NCI-H146 treated with DMSO at 0.1 percent for 48 hours (cell line): ENCODE results near the gene MFN2.
"Not testable (repeated sequence)": the region's sequence is repeated elsewhere in the genome, so short reads cannot be mapped to it uniquely, and the experiment has no call there.

Source experiments
- DNase-seq: peaks from one replicate; lab custom pipeline; 2025; ENCODE audit not compliant: unreplicated experiment; lab: John Stamatoyannopoulos, UW

The MFN2 gene

GRCh38 chr1:11997081-11997850 lies 17.0 kb downstream of the MFN2 start:
- no peak for DNase-seq

GRCh38 chr1:11998636-11999035 lies 18.4 kb downstream of the MFN2 start:
- no peak for DNase-seq

- DNase-seq, result no peak
Measured at GRCh38 chr1:11999236-11999635, 19.0 kb downstream of the MFN2 start.

- no peak for DNase-seq
Measured at GRCh38 chr1:12001249-12001917, 21.1 kb downstream of the MFN2 start.

GRCh38 chr1:12001996-12002493 lies 21.8 kb downstream of the MFN2 start:
- DNase-seq, result no peak

GRCh38 chr1:12003762-12004161 lies 23.5 kb downstream of the MFN2 start:
- no peak for DNase-seq

- no peak for DNase-seq
Measured at GRCh38 chr1:12005488-12006166, 25.4 kb downstream of the MFN2 start.

GRCh38 chr1:12006167-12006921 lies 26.1 kb downstream of the MFN2 start:
- DNase-seq, result no peak

- no peak for DNase-seq
Measured at GRCh38 chr1:12007204-12007603, 27.0 kb downstream of the MFN2 start.

GRCh38 chr1:12008355-12008754 lies 28.1 kb downstream of the MFN2 start:
- DNase-seq, result not testable (repeated sequence)

GRCh38 chr1:12009318-12009947 lies 29.2 kb downstream of the MFN2 start:
- no peak for DNase-seq

- no peak for DNase-seq
Measured at GRCh38 chr1:12010746-12011570, 30.7 kb downstream of the MFN2 start.

GRCh38 chr1:12011998-12012397 lies 31.8 kb downstream of the MFN2 start:
- no peak for DNase-seq

GRCh38 chr1:12012560-12013316 lies 32.5 kb downstream of the MFN2 start:
- DNase-seq, result no peak

- no peak for DNase-seq
Measured at GRCh38 chr1:12014141-12014991, 34.1 kb downstream of the MFN2 start.

GRCh38 chr1:12015001-12015491 lies 34.8 kb downstream of the MFN2 start:
- DNase-seq, result no peak

GRCh38 chr1:12015499-12015898 lies 35.3 kb downstream of the MFN2 start:
- no peak for DNase-seq

- no peak for DNase-seq
Measured at GRCh38 chr1:12016182-12016581, 35.9 kb downstream of the MFN2 start.
